Fibroblast of lung (primary cell): Measurements from ENCODE around the gene OR13C4.

Experiments
- EZH2 ChIP-seq: IDR thresholded peaks from 2 replicates; pipeline ENCODE4 v1.5.1; 2012; ENCODE audit warnings: low read length, control low read depth, mild to moderate bottlenecking; ENCODE audit errors: missing control alignments
- TF ChIP-seq, protein P1 (sequence below), 2 donors: IDR thresholded peaks in 1 of 2; conservative IDR thresholded peaks in 1 of 2; 1 replicate in 1 of 2; 2 replicates in 1 of 2; pipeline ENCODE4 v1.5.1; 2011 to 2012; ENCODE audit warnings: low read length in 2 of 2, control low read depth in 1 of 2, inconsistent platforms in 1 of 2, low read depth in 1 of 2, mild to moderate bottlenecking in 1 of 2

DNA sequence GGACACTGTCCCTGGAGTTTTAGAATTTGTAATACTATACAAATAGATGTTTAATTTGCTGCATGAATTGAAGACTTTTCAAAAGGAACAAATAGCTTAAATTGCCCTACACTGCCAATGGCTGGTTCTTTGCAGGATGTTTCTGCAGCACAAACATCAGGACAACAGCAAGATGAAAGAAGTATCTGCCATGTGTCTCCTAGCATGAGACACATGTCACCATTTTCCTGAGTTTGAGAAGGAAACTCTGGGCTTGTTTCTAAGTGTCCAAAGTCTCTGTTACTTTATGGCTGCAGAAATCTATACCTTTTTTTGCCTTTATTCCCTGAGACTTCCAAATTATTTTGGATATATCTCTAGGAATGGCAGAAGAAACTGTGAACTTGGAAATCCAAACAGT is 23.6 kb downstream of the OR13C4 start:
- TF ChIP-seq, protein P1, sequence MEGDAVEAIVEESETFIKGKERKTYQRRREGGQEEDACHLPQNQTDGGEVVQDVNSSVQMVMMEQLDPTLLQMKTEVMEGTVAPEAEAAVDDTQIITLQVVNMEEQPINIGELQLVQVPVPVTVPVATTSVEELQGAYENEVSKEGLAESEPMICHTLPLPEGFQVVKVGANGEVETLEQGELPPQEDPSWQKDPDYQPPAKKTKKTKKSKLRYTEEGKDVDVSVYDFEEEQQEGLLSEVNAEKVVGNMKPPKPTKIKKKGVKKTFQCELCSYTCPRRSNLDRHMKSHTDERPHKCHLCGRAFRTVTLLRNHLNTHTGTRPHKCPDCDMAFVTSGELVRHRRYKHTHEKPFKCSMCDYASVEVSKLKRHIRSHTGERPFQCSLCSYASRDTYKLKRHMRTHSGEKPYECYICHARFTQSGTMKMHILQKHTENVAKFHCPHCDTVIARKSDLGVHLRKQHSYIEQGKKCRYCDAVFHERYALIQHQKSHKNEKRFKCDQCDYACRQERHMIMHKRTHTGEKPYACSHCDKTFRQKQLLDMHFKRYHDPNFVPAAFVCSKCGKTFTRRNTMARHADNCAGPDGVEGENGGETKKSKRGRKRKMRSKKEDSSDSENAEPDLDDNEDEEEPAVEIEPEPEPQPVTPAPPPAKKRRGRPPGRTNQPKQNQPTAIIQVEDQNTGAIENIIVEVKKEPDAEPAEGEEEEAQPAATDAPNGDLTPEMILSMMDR (conservative IDR thresholded peaks at IDR 0.05 in 1 of 2, IDR thresholded peaks at IDR 0.05 in 1 of 2; ENCODE audit: low read depth in 1 of 2, low read length in 2 of 2) = no peak
- TF ChIP-seq EZH2 = no peak
